DOHH2 (cell line): ENCODE measurements around the gene HDAC11.

Experiments
- H3F3A ChIP-seq: fragments of 200-600 bp; sonication (generic), shearing (Covaris generic); 2 replicates; pipeline ENCODE4 v1.6.0; 2016; ENCODE audit warnings: antibody characterized with exemption, mild to moderate bottlenecking; ENCODE audit not compliant: control insufficient read depth, insufficient read depth
- H3K27ac ChIP-seq: fragments of 200-600 bp; sonication (generic); 2 replicates; pipeline ENCODE4 v1.5.1; 2014; ENCODE audit warnings: low read depth, mild to moderate bottlenecking, low read length, moderate library complexity
- H3K27me3 ChIP-seq: fragments of 200-600 bp; sonication (generic); 2 replicates; pipeline ENCODE4 v1.6.1; 2014; ENCODE audit warnings: mild to moderate bottlenecking, low read length, mixed read lengths; ENCODE audit not compliant: control insufficient read depth
- H3K36me3 ChIP-seq: fragments of 200-600 bp; sonication (generic); 2 replicates; pipeline ENCODE4 v1.6.1; 2014; ENCODE audit warnings: mild to moderate bottlenecking, low read length, moderate library complexity, mixed read lengths; ENCODE audit not compliant: control insufficient read depth
- H3K4me1 ChIP-seq: fragments of 200-600 bp; sonication (generic); 2 replicates; pipeline ENCODE4 v1.6.1; 2014; ENCODE audit warnings: mild to moderate bottlenecking, low read length, mixed read lengths; ENCODE audit not compliant: control insufficient read depth
- H3K4me2 ChIP-seq: fragments of 200-600 bp; sonication (generic); 2 replicates; pipeline ENCODE4 v1.6.0; 2014; ENCODE audit warnings: mild to moderate bottlenecking, low read length, moderate library complexity
- H3K4me3 ChIP-seq: fragments of 200-600 bp; sonication (generic); 2 replicates; pipeline ENCODE4 v1.5.1; 2014; ENCODE audit warnings: mild to moderate bottlenecking, low read length, mixed read lengths
- H3K79me2 ChIP-seq: fragments of 200-600 bp; sonication (generic); 2 replicates; pipeline ENCODE4 v1.6.1; 2014; ENCODE audit warnings: mild to moderate bottlenecking, low read length, mixed read lengths; ENCODE audit not compliant: control insufficient read depth
- H3K9me2 ChIP-seq: fragments of 200-600 bp; sonication (generic); replicated peaks from 2 replicates; pipeline ENCODE4 v1.6.1; 2014; ENCODE audit warnings: mild to moderate bottlenecking, low read length, mixed read lengths; ENCODE audit not compliant: control insufficient read depth
- H3K9me3 ChIP-seq: fragments of 200-600 bp; sonication (generic); 2 replicates; pipeline ENCODE4 v1.6.1; 2014; ENCODE audit warnings: antibody characterized with exemption, low read length, mixed read lengths; ENCODE audit not compliant: control insufficient read depth, insufficient read depth
- H4K20me1 ChIP-seq: fragments of 200-600 bp; sonication (generic); 2 replicates; pipeline ENCODE4 v1.6.0; 2014; ENCODE audit warnings: low read depth, mild to moderate bottlenecking, antibody characterized with exemption, low read length, moderate library complexity; ENCODE audit not compliant: control insufficient read depth, insufficient read depth
- CTCF ChIP-seq: fragments of 200-600 bp; sonication (generic); IDR thresholded peaks from one replicate; pipeline ENCODE4 v1.5.1; 2014; ENCODE audit warnings: antibody characterized with exemption, mild to moderate bottlenecking, low read depth, low read length; ENCODE audit not compliant: poor library complexity, severe bottlenecking
- EZH2phosphoT487 ChIP-seq: fragments of 200-600 bp; sonication (generic); IDR thresholded peaks from 2 replicates; pipeline ENCODE4 v1.6.1; 2017; ENCODE audit warnings: borderline replicate concordance, mild to moderate bottlenecking, antibody characterized with exemption, low read length, moderate library complexity, mixed read lengths

HDAC11 gene

GRCh38 chr3:13487403-13487802, 7.3 kb downstream of the HDAC11 start:
- TF ChIP-seq EZH2phosphoT487 (no peak), CTCF (no peak)
- Histone ChIP-seq H3K27me3 (peaks cover 3% of the 10 kb centered on the region; the same call in 1 of the 2 replicates), H3K9me2 (no peaks in the 10 kb centered on the region)

GRCh38 chr3:13491206-13491974, 11.3 kb downstream of the HDAC11 start:
- TF ChIP-seq CTCF (no peak), EZH2phosphoT487 (no peak)
- no peaks in the 10 kb centered on the region for H3K79me2 ChIP-seq
- H4K20me1 ChIP-seq = no peaks in the 10 kb centered on the region
- H3K4me1 ChIP-seq = no peaks in the 10 kb centered on the region
- H3K4me2 ChIP-seq = no peak overlapping the region
- H3K27ac ChIP-seq = no peak overlapping the region
- H3F3A ChIP-seq = no peaks in the 10 kb centered on the region
- peaks cover 3% of the 10 kb centered on the region; the same call in 1 of the 2 replicates for H3K27me3 ChIP-seq
- no peaks in the 10 kb centered on the region for H3K9me3 ChIP-seq
- H3K9me2 ChIP-seq = no peaks in the 10 kb centered on the region
- no peaks in the 10 kb centered on the region for H3K36me3 ChIP-seq
- no peak overlapping the region for H3K4me3 ChIP-seq

More at GRCh38 chr3:13487403-13487802, 7.3 kb downstream of the HDAC11 start:
- H4K20me1 ChIP-seq = no peaks in the 10 kb centered on the region
- H3K79me2 ChIP-seq = no peaks in the 10 kb centered on the region
- no peak overlapping the region for H3K4me3 ChIP-seq
- no peaks in the 10 kb centered on the region for H3K9me3 ChIP-seq
- no peaks in the 10 kb centered on the region for H3F3A ChIP-seq
- H3K4me2 ChIP-seq = no peak overlapping the region
- H3K4me1 ChIP-seq = no peaks in the 10 kb centered on the region
- H3K27ac ChIP-seq = no peak overlapping the region
- H3K36me3 ChIP-seq = no peaks in the 10 kb centered on the region

- Histone ChIP-seq H3K4me1 (no peaks in the 10 kb centered on the region), H3K27ac (no peak overlapping the region), H3F3A (no peaks in the 10 kb centered on the region), H3K9me2 (no peaks in the 10 kb centered on the region), H3K27me3 (peaks cover 3% of the 10 kb centered on the region; the same call in 1 of the 2 replicates), H3K4me2 (no peak overlapping the region), H4K20me1 (no peaks in the 10 kb centered on the region), H3K9me3 (no peaks in the 10 kb centered on the region), H3K4me3 (no peak overlapping the region), H3K79me2 (no peaks in the 10 kb centered on the region), H3K36me3 (no peaks in the 10 kb centered on the region)
- TF ChIP-seq EZH2phosphoT487 (no peak), CTCF (no peak)
Measured at GRCh38 chr3:13492048-13492447, 11.9 kb downstream of the HDAC11 start.
